ENCODE data around the gene PTPRN2.

Gene PTPRN2

DNA sequence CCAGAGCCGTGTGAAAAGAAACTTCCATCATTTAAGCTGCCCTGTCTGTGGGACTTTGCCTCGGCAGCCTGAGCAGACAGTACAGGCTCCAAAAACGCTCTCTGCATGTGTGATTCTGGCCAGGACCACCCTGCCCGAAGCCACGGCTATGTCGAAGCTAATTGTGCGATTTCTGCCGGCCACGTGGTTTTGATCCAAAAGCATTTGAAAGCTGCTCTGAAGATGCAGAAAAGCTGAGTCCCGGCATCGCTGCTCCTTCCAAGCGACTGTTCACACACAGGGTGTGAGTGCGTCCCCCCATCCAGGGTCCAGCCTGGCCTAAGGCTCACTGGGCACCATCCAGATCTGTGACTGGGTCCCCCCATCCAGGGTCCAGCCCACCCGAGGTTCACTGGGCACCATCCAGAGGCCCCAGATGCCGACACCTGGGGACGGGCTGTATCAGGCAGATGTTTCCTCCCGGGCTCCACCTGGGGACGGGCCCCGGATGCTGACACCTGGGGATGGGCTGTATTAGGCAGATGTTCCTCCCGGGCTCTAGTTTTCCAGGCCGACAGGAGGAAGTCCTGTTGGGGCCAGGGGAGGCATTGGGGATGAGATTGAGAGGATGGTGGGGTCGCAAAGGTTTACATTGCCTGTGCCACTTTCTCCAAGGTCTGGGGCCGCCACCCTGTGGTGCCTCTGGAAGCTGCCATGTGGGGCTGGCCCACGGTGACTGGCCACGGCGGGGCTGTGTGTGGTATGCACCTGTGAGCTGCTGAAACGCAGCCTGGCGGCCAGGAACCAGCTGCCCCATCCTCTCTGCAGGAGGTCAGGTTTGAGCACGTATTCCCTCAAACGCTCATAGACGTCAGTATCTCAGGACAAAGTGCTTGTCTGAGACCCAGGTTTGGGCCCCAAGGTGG is 723.5 kb downstream of the PTPRN2 start:
- no peak for TF ChIP-seq CTCF (IDR thresholded peaks at IDR 0.05)
- no peaks in the 10 kb centered on the region for H3K9me3 ChIP-seq (ENCODE audit: control insufficient read depth, low read length)
- no peaks in the 10 kb centered on the region for H3K79me2 ChIP-seq
- no peak overlapping the region for H3K9ac ChIP-seq
- H3K4me2 ChIP-seq (ENCODE audit: low read length) = no peak overlapping the region
- H3K4me3 ChIP-seq (ENCODE audit: low read depth, low read length) = no peak overlapping the region
- no peaks in the 10 kb centered on the region for H3K4me1 ChIP-seq
- no peak overlapping the region for H2AFZ ChIP-seq
- no peaks in the 10 kb centered on the region for H3K27me3 ChIP-seq (ENCODE audit: control insufficient read depth, insufficient read depth, low read length)
- H3K36me3 ChIP-seq (ENCODE audit: control insufficient read depth, insufficient read depth, low read length) = no peaks in the 10 kb centered on the region
- no peak overlapping the region for H3K27ac ChIP-seq

DNA sequence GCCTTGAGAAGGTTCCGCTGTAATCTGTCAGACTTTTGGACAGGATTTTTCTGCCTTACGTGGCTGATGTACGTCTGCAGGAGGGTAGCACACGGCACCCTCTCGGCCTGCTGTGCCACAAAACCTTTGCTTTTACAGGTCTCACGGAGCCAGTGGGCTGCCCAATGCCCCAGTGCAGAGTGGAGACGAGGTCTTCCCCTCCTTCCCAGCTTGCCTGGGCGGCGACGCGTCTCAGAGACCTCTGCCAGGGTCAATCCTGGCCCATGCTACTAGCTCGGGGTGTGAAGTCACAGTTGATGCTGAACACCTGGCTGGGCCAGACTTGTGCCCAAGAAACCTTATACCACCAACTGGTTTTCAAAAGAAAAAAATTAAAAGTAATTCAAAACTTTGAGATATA is 724.4 kb downstream of the PTPRN2 start:
- H3K79me2 ChIP-seq = no peaks in the 10 kb centered on the region
- no peak overlapping the region for H3K27ac ChIP-seq
- no peak overlapping the region for H2AFZ ChIP-seq
- no peaks in the 10 kb centered on the region for H3K36me3 ChIP-seq (ENCODE audit: control insufficient read depth, insufficient read depth, low read length)
- TF ChIP-seq CTCF (IDR thresholded peaks at IDR 0.05) = no peak
- no peak overlapping the region for H3K4me2 ChIP-seq (ENCODE audit: low read length)
- H3K4me1 ChIP-seq = no peaks in the 10 kb centered on the region
- no peak overlapping the region for H3K9ac ChIP-seq
- no peak overlapping the region for H3K4me3 ChIP-seq (ENCODE audit: low read depth, low read length)
- H3K9me3 ChIP-seq (ENCODE audit: control insufficient read depth, low read length) = no peaks in the 10 kb centered on the region
- H3K27me3 ChIP-seq (ENCODE audit: control insufficient read depth, insufficient read depth, low read length) = no peaks in the 10 kb centered on the region

DNA sequence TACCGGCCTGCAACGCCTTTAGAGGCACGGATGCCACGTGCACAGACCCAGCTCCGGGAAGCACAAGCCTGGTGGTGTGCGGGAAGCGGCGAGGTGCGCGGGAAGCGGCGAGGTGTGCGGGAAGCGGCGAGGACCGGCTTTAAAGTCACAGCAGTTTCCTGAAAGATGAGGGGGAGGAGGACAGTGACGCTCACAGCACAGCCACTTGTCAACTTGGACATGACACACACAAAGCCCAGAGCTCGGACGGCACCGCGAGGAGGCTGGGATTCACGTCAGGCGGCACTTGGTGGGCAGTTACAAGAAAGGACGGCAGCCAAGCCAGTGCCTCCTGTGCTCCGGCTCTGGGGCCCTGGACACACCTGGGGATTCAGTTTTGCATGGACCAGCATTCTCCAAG is 724.9 kb downstream of the PTPRN2 start:
- Histone ChIP-seq H2AFZ (no peak overlapping the region), H3K4me1 (no peaks in the 10 kb centered on the region), H3K9ac (no peak overlapping the region), H3K4me2 (ENCODE audit: low read length) (no peak overlapping the region), H3K27ac (no peak overlapping the region), H3K27me3 (ENCODE audit: control insufficient read depth, insufficient read depth, low read length) (no peaks in the 10 kb centered on the region), H3K4me3 (ENCODE audit: low read depth, low read length) (no peak overlapping the region), H3K9me3 (ENCODE audit: control insufficient read depth, low read length) (no peaks in the 10 kb centered on the region), H3K79me2 (no peaks in the 10 kb centered on the region), H3K36me3 (ENCODE audit: control insufficient read depth, insufficient read depth, low read length) (no peaks in the 10 kb centered on the region)
- TF ChIP-seq CTCF (IDR thresholded peaks at IDR 0.05) = no peak

- Histone ChIP-seq H3K27ac (no peak overlapping the region), H3K4me1 (no peaks in the 10 kb centered on the region), H3K4me3 (ENCODE audit: low read depth, low read length) (no peak overlapping the region), H3K9me3 (ENCODE audit: control insufficient read depth, low read length) (no peaks in the 10 kb centered on the region), H2AFZ (no peak overlapping the region), H3K4me2 (ENCODE audit: low read length) (no peak overlapping the region), H3K36me3 (ENCODE audit: control insufficient read depth, insufficient read depth, low read length) (no peaks in the 10 kb centered on the region), H3K27me3 (ENCODE audit: control insufficient read depth, insufficient read depth, low read length) (no peaks in the 10 kb centered on the region), H3K9ac (no peak overlapping the region), H3K79me2 (no peaks in the 10 kb centered on the region)
- TF ChIP-seq CTCF (IDR thresholded peaks at IDR 0.05) = no peak
These were observed 726.1 kb downstream of the PTPRN2 start for GRCh38 chr7:157861551-157861950.

DNA sequence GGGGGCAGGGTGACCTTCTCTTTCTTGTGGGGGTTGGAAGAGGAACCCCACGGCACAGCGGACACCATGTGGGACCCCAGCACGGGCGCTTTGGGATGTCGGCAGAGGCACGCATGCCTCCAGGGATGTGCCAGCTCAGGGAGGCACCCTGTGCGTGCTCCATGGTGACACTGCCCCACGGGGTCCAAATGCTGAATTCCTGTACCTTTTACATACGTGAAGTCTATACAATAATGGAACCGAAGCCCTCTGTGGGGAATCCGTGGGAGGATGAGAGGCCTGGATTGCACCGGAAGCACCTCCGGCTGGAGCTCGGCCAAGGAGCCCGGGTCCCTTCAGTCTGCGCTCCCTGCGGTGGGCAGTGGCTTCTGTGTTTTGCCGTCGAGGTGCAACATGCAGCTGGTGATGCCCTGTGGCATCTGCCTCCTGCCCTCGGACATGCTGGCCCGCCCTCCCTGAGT is 726.6 kb downstream of the PTPRN2 start:
- no peak for TF ChIP-seq CTCF (IDR thresholded peaks at IDR 0.05)
- Histone ChIP-seq H3K4me2 (ENCODE audit: low read length) (no peak overlapping the region), H3K27me3 (ENCODE audit: control insufficient read depth, insufficient read depth, low read length) (no peaks in the 10 kb centered on the region)

More for the DNA sequence above, 726.6 kb downstream of the PTPRN2 start:
- H3K4me3 ChIP-seq (ENCODE audit: low read depth, low read length) = no peak overlapping the region
- no peaks in the 10 kb centered on the region for H3K4me1 ChIP-seq
- no peaks in the 10 kb centered on the region for H3K36me3 ChIP-seq (ENCODE audit: control insufficient read depth, insufficient read depth, low read length)
- no peaks in the 10 kb centered on the region for H3K9me3 ChIP-seq (ENCODE audit: control insufficient read depth, low read length)
- H2AFZ ChIP-seq = no peak overlapping the region
- no peaks in the 10 kb centered on the region for H3K79me2 ChIP-seq
- H3K27ac ChIP-seq = no peak overlapping the region
- H3K9ac ChIP-seq = no peak overlapping the region

Measured in parathyroid adenoma (tissue), 2 donors.